HK-2 (cell line): ENCODE data around the gene RNF167.

ENCODE experiments used
- DNase-seq: peaks from one replicate; pipeline ENCODE4 v3.0.0-alpha.2; 2018; ENCODE audit not compliant: unreplicated experiment

Gene RNF167

GRCh38 chr17:4939796-4940554, at the start of gene RNF167, which contains the start of gene SLC25A11:
RNF167 (plus strand) TSS chr17:4940268; CDS start chr17:4940910, 642 bp downstream.
SLC25A11 (minus strand) TSS chr17:4940046; CDS start chr17:4939910, 136 bp downstream.
- peak; percentile 93 for DNase-seq

GRCh38 chr17:4891411-4892410, 48.4 kb upstream of the RNF167 start:
- DNase-seq = no peak

GRCh38 chr17:4892499-4893221, 47.4 kb upstream of the RNF167 start:
- no peak for DNase-seq

DNA sequence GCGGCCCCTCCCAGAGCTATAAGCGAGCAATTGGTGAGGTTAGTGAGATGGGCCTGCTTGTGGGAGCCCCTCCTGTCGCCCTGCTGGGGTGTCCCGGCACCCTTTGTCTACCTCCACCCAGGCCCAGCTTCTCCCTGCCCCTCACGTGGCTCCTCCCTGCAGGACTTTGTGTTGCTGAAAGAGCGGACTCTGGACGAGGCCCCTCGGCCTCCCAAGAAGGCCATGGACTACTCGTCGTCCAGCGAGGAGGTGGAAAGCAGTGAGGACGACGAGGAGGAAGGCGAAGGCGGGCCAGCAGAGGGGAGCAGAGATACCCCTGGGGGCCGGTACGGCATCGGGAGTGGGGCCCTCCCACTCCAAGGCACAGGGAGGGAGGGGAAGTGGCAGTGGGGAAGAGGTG, 46.8 kb upstream of the RNF167 start:
- DNase-seq = no peak

DNA sequence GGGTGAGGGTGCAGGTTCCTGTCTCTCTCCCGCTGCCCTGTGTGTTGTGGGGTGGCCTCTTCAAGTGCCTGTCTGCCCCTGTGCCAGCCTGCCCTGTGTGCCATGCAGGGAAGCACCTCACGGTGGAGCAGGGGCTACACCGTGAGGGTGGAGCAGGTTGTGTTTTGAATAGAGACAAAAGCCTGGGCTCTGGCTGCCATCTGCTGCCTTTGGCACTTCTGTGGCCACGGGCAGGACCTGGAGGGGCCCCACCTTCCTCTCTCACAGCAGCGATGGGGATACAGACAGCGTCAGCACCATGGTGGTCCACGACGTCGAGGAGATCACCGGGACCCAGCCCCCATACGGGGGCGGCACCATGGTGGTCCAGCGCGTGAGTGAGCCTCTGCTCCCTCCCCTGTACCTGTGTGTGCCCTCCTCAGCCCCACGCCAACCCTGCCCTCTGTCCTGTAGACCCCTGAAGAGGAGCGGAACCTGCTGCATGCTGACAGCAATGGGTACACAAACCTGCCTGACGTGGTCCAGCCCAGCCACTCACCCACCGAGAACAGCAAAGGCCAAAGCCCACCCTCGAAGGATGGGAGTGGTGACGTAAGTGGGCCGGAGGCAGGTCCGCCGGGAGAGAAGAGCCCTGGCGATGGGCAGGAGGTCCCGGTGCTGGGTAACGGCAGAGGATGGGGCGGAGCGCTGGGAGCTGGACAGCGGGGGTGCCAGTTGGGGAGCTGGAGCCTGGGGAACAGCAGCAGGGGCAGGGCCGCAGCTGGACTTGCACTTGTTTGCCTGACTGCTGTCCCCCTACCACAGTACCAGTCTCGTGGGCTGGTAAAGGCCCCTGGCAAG, 46.1 kb upstream of the RNF167 start:
- no peak for DNase-seq

DNA sequence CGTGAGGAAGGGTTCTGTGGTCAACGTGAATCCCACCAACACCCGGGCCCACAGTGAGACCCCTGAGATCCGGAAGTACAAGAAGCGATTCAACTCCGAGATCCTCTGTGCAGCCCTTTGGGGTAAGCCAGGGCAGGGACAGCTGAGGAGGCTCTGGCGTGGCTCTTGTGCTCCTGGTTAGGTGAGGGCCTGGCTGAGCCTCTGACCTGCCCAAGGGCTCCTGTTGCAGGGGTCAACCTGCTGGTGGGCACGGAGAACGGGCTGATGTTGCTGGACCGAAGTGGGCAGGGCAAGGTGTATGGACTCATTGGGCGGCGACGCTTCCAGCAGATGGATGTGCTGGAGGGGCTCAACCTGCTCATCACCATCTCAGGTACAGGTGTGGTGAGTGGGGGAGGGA, 44.9 kb upstream of the RNF167 start:
- no peak for DNase-seq

- no peak for DNase-seq
Observed at GRCh38 chr17:4895657-4896331, 44.3 kb upstream of the RNF167 start.

DNA sequence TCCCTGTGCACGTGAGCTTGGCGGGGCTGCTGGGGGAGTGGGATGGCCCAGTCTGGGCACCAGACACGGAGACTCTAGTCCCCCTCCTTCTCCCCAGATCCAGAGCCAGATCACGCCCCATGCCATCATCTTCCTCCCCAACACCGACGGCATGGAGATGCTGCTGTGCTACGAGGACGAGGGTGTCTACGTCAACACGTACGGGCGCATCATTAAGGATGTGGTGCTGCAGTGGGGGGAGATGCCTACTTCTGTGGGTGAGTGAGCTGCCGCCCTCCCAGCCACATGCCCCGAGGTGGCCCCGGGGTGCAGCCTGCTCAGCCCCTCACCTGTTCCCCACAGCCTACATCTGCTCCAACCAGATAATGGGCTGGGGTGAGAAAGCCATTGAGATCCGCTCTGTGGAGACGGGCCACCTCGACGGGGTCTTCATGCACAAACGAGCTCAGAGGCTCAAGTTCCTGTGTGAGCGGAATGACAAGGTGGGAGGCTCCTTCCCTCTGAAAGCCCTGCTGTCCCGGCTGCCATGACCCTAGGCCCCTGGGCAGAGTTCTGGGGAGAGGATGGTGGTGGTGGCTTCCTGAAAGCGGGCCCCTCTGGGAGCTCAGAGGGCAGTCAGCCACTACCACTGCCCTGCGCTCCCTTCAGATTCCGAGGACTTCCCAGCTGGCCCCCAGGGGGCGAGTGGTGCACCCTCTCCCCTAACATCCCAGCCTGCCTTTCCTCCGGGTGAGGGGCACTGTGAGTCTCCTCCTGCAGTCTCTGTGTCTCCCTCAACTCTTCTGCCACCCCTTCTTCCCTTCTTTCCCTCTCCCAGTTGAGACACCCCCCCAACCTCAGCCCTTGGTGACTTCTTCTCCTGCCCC, 43.5 kb upstream of the RNF167 start:
- DNase-seq = no peak

- DNase-seq = no peak
Observed at GRCh38 chr17:4897198-4897687, 42.8 kb upstream of the RNF167 start.

- DNase-seq = no peak
Observed at GRCh38 chr17:4897785-4898184, 42.3 kb upstream of the RNF167 start.

DNA sequence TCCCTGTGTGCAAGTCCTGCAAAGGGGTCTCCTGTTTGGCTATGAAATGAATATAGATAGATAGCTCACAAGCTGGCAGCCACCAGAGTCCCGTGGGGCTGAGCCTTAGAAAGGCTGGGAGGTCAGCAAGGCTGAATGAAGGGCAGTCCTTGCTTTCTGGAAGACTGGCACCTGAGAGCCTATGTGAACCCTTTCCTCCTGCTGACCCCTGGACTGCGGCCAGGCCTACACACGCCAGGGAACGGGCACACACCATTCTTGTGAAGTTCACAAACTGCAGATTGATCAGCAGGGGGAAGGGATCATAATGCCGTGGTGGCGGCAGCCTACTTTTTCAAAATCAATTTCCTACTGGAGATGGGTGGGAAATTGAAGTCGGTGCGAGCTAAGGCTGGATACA, 41.7 kb upstream of the RNF167 start:
- no peak for DNase-seq

DNA sequence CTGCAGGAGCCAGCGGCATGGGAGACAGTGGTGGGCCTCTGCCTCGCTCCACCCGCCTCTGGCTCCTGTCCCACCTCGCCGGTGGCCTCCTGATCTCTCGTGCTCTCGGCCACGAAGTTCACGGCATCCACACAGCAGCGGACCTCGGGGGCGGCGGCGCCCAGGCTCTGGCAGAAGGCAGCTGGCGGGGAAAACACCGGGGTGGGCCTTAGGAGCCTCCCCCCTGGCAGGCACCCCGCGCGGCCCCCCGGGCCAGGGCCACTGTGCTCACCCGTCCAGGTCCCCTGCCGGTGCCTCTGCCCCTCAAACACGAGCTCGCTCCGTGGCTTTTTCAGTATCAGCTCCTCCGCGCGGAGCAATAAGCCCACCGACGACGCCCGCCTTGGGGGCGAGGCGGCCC, 41.1 kb upstream of the RNF167 start:
- no peak for DNase-seq

GRCh38 chr17:4899341-4900230, 40.5 kb upstream of the RNF167 start, which contains the start of gene C17orf107:
C17orf107 (plus strand) TSS chr17:4899536; CDS start chr17:4899763, 227 bp downstream.
- no peak for DNase-seq

DNA sequence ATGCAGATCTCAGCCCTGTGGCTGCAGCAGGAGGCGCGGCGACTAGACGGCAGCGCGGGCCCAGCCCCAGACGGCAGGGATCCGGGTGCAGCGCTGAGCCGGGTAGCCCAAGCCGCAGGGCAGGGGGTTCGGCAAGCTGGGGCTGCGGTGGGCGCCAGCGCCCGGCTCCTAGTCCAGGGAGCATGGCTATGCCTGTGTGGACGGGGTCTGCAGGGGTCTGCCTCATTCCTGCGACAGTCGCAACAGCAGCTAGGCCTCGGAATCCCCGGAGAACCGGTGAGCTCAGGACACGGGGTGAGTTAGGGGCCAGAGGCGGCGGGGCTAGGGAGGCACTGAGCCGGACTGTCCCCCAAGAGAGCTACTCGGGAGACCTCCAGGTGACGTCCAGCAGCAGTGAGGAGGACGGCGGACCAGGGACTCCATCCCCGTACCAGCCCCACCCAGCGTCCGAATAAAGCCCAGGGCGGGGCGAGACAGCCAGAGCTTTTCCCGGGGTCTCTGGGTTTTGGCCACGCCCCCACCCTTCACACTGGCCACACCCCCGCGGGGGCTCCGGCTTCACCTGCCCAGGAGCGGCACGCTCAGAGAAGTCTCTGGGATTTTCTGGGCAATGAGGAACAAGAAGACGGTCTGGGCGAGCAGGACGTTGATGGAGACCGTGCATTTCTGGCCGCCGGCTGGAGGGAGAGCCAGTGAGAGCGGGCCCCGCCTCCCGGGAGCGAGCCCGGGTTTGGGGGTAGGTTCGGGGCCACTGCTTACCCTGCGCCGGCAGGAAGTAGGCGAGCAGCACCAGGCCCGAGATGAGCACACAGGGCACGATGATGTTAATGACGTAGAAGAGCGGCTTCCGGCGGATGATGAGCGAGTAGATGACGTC, 39.6 kb upstream of the RNF167 start:
- no peak for DNase-seq

DNA sequence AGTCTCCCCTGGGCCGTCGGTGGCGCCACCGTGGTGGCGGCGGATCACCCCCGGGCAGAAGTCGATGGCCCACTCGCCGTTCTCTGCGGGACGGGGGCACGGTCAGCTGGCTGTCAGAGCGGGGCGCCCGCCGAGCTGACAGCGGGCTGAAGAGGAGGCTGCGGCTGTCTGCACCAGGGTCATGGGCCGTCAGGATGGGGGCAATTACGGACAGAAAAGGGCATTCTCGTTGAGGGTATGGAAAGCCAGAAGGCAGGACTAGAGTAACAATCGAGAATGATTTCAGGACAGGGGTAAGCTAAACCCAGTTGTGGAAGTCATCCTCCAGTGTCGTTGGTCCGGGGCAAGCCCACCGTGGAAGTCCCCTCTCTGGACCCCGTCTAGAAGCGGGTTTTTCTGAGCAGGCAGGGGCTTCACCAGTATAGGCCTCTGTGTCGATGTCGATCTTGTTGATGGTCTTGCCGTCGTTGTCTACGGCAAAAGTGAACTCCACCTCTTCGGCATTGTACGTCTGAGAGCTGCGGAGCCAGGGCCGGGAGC, 38.9 kb upstream of the RNF167 start:
- DNase-seq = no peak

DNA sequence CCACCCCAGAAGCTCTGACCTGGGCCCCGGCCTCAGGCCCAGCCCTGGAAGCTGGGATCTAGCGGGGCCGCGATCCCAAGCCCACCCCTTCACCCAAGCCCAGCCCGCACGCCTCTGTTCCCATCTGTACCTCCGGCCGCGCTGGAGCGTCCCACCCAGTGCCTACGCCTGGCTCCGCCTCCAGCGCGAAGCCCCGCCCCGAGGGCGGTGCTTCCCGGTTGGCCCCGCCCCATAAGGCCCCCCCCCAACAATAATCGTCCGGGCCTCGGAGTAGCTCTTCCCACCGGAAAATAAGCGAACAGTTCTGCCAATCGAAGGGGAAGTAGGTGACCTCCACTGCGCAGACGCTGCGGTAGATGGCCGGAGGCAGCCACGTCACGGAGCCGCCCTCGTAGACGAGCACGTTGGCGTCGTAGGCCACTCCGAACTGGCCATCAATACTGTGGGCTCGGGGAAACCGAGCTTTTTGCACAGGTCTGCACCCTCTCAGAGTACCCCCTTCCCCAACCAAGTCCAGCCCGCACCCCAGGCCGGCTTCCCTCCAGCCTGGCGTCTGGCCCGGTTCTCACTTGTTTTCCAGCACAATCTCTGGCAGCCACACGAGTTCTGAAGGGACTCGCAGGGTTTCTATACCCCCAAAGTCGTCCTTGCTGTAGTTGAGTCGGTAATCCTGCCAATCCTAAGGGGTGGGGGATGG, 38.3 kb upstream of the RNF167 start:
- no peak for DNase-seq
